Stimulated activated CD8-positive, alpha-beta memory T cell treated with anti-CD3 and anti-CD28 coated beads, Interleukin-7, amount 100 ng/mL, for 4 hours (primary cell): Measurements from ENCODE around the gene ANO1.

Experiments used
- DNase-seq, 2 donors: peaks; one replicate each; pipeline ENCODE4 v3.0.0-alpha.2; 2020; ENCODE audit warnings: low read depth in 2 of 2

Gene ANO1

DNA sequence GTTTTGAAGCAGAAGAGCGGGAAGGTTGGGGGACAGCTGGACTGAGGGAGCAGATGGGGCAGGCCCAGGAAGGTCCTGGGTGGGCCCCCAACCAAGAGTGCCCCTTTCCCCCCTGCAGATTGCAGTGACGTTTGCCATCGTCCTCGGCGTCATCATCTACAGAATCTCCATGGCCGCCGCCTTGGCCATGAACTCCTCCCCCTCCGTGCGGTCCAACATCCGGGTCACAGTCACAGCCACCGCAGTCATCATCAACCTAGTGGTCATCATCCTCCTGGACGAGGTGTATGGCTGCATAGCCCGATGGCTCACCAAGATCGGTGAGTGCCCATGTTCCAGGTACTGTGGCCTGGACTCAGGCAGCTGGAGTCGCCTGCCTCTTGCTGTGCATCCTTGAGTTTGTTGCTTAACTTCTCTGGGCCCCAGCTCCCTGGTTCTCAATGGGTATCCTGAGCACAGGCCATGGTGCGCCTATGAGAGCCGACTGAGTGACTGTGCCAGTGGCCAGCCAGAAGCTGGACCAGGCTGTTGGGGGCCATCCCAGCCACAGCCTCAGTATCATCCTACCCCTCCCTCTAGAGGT is 83.0 kb downstream of the ANO1 start:
- no peak for DNase-seq

GRCh38 chr11:70164705-70165104 is 86.6 kb downstream of the ANO1 start:
- DNase-seq = no peak

GRCh38 chr11:70167120-70167519 is 89.0 kb downstream of the ANO1 start:
- no peak for DNase-seq

- DNase-seq = no peak
These were observed 89.7 kb downstream of the ANO1 start for GRCh38 chr11:70167723-70168404.

DNA sequence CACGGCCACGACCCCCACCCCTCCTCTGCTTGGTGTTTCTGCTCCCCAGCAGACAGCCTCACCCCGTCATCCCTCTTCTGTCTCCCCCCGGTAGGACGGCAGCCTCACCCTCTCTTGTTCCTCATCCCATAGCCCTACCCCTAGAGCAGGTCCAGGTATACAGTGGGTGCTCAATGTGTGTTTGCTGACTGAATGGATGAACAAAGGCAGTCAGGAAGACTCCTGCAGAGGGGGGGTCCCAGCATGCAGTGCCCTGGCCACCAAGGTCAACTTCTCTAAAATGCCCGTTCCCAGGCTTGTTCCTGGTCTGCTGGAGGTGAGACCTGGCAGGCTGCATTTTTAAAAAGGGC is 90.3 kb downstream of the ANO1 start:
- DNase-seq = no peak

DNA sequence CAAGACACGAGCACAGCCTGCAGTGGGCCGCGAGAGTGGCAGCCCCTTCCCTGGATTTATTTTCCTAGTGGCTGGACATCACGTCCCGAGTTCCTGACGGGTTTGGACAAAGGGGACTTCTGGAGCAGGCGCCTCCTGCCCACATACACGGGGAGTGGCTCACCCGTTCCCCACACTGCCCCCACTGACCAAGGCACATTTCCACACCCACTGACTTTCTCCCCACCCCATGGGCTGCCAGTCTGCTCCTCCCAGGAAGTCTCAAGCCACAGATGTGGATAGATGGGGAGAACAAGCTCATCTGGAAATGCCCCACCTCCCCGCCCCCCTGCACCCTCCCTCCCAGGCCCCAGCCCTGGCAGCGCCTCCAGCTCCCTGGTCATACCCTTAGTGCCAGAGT is 91.0 kb downstream of the ANO1 start:
- DNase-seq = no peak

DNA sequence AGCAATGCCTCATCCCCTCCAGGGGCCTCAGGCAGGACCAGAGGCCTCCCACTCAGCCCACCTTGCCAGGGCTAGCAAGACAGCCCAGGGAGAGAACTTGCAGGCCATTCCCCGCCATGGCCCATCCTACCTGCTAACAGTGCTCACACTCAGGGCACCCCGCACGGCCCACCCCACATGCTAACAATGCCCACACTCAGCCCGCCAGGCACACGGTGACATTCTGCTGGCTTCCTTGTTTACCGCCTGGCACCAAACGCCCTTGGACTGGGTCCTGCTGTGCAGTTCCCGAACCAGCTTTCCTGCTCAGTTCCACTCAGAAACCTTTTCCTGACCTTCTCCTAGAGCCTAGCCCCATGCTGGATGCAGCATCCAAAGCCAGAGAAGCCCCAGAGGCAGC is 91.5 kb downstream of the ANO1 start:
- no peak for DNase-seq

GRCh38 chr11:70170596-70171210 is 92.6 kb downstream of the ANO1 start:
- no peak for DNase-seq

GRCh38 chr11:70173018-70173417 is 94.9 kb downstream of the ANO1 start:
- no peak for DNase-seq

- no peak for DNase-seq
These were observed 96.6 kb downstream of the ANO1 start for GRCh38 chr11:70174547-70175235.

DNA sequence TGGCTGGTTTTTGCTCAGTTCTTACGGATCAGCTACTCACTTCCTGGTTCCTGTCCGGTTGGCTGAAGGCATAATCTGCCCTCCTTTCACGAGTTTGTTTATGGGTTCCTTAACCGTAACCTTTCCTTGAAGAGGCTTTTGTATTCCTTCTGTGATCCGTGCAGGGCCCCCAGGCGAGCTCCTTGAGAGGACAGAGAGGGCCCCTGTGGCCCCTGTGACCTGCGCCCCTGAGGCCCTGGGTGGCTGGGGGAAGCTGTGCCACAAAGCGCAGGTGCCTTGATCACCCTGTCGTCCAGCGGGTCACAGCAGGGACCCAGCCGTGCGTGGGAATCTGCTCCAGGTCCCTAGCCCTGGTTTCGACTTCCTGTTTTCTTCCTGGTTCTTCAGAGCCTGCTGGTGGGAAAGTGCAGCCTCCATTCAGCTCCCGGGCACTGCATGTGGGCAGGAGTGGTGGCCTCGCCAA is 97.2 kb downstream of the ANO1 start:
- DNase-seq = no peak

DNA sequence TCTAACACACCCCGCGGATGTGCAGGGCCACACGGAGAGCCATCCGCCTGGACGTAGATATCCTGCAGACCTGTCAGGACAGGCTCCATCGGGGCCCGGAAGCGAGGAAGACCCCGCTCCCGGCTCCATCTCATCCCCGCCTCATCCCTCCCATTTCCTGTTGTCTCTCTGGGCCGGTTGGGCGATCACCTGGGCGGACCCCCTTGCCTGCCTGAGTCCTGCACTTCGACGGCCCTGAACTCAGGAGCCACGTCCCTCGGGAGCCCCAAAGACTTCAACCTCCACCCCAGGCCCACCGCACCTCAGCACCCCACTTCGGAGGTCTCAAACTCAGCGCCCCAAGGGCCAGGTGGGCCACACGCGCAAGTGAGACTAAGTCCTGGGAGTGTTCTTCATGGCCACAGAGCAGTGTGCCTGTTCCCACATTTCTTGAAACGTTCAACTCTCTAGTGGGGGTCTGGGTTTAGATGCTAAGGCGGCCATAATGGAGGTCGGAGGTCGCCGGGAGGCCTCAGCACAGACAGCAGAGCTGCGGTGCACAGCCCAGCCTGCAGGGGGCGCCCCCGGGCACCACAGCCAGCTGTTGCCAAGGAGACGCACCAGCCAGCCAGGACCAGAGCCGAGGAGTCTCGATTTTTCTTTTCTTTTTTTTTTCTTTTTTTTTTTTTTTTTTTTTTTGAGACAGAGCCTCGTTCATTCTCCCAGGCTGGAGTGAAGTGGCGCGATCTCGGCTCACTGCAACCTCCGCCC is 99.0 kb downstream of the ANO1 start:
- DNase-seq = no peak

DNA sequence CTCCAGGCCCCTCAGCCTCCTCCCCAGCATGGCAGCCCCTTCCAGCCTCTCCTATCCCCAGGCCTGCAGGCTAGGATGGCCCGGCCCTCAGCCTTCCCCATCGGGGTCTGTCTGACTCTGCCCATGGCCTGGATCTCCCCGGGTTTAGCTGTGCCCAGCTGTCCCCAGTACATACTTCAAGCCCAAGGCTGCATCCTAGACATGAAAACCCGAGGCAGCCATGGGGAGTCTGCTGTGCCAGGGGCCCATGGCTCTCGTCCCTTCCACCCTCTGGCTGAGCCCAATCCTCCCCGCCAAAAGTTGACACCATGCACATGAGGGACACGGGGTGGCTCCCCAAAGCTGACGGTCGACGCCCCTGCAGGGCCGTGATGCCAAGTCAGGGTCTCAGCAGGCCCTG is 102.8 kb downstream of the ANO1 start:
- DNase-seq = no peak

DNA sequence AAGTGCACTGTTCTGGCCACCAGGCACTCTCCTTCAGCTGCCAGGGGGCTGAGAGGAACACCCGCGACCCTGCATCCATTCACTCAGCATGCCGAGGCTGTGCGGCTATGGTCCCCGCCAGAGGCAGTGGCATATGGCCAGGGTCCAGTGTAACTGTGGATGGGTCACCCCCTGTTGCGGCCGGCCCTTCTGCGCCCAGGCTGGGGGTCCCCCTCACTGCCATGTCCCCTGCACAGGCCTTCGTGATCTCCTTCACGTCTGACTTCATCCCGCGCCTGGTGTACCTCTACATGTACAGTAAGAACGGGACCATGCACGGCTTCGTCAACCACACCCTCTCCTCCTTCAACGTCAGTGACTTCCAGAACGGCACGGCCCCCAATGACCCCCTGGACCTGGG is 104.1 kb downstream of the ANO1 start:
- DNase-seq = no peak

GRCh38 chr11:70183032-70183431 is 104.9 kb downstream of the ANO1 start:
- DNase-seq = no peak

GRCh38 chr11:70183483-70184176 is 105.5 kb downstream of the ANO1 start:
- no peak for DNase-seq

DNA sequence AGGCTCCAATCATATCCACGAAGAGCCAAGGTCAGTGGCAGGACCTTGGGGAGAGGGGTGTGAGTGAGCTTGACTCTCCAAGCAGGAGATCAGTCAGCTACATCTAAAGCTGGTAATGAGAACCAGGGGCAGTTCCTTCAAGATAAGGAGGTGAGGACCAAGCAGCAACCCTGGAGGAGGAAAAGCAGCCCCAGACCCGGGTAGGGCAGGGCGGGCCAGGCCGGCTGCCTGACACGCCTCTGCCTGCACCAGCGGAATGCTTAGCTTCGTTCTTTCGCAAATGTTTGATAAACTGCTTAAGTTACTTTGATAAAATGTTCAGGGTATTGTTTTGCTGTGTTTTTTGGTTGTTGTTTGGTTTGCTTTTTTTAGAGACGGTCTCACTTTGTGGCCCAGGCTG is 106.3 kb downstream of the ANO1 start:
- DNase-seq = no peak

DNA sequence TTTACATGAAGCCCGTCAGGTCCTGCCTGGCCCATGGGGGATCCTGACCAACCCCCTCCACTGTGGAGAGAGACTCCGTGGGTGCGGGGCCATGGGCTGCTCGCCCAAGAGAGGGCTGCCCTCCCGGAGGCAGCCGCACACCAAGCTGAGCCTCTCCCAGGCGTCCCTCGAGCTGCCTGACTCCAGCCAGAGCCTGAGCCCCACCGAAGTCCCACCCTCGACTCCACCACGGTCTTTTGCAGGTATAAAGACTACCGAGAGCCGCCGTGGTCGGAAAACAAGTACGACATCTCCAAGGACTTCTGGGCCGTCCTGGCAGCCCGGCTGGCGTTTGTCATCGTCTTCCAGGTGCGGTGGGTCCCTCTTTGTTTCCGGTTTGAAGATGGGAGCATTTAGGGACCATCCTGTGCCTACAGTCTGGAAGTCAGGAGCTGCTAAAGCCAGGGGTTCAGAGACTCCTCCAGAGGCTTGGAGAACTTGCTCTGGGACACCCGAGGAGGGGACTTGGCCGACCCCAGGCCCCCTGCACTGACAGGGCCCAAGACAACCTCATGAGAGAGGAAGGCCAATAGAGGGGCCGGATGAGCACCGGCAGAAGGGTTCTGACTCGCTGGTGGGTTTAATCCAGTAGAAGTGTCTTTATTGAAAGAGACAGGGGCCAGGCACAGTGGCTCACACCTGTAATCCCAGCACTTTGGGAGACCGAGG is 107.4 kb downstream of the ANO1 start:
- no peak for DNase-seq

DNA sequence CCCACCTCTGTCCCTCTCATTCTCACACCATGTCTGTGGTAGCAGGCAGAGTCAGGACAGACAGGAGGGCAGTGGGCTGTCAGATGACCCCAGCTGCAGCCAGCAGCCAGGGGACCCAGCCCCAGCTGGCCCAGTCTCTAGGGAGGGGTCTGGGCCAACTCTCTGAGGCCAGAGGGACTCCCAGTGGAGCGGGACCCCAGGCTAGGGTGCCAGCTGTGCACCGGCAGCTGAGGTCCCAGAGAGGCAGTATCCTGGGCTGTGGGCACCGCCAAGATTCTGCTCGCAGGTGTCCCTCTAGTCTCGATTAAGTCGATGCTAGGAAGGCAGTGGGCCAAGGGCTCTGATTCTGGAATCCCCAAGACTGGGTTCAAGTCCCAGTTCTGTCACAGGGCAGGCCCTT is 108.3 kb downstream of the ANO1 start:
- no peak for DNase-seq

DNA sequence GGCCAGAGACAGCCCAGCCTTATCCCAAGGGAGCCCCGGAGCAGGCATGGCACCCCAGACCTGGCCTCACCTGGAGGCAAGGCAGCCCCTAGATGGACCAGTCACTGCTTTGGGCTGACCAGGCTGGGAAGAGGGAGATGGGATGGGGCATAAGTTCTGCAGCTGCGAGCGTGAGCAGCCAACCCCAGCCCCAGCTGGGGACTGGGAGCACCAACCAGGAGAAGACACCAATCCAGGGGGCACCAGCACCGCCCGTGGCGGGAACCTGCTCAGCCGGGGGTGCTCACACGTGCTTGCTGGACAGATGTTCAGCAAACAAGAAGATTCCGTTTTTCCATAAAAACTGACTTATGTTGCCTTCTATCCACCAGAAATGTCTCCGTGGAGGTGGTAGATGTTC is 108.8 kb downstream of the ANO1 start:
- DNase-seq = no peak

- DNase-seq = no peak
These were observed 109.7 kb downstream of the ANO1 start for GRCh38 chr11:70187771-70188170.
